MM.1S (cell line): ENCODE data around the gene VEZF1.
A peak's percentile ranks its signal among the peaks of the same experiment; 100 is the strongest.

Source experiments
- DNase-seq: peaks from one replicate; pipeline ENCODE4 v3.0.0-alpha.2; 2015
- H2AFZ ChIP-seq: fragments of 300-600 bp; sonication (generic); 2 replicates; pipeline ENCODE4 v1.6.0; 2016; ENCODE audit warnings: antibody characterized with exemption, low read length
- H3F3A ChIP-seq: fragments of 300-600 bp; sonication (generic); 2 replicates; pipeline ENCODE4 v1.6.1; 2016; ENCODE audit warnings: mild to moderate bottlenecking, antibody characterized with exemption, low read length, moderate library complexity, mixed read lengths; ENCODE audit not compliant: insufficient read depth
- H3K27ac ChIP-seq: fragments of 300-600 bp; sonication (generic); 2 replicates; pipeline ENCODE4 v1.5.1; 2016; ENCODE audit warnings: mild to moderate bottlenecking, low read length
- H3K27me3 ChIP-seq: fragments of 300-600 bp; sonication (generic); replicated peaks from 2 replicates; pipeline ENCODE4 v1.6.0; 2016; ENCODE audit warnings: low read length; ENCODE audit not compliant: insufficient read depth
- H3K36me3 ChIP-seq: fragments of 300-600 bp; sonication (generic); replicated peaks from 2 replicates; pipeline ENCODE4 v1.6.1; 2016; ENCODE audit warnings: mild to moderate bottlenecking, low read length, mixed read lengths; ENCODE audit not compliant: insufficient read depth
- H3K4me1 ChIP-seq: fragments of 300-600 bp; sonication (generic); 2 replicates; pipeline ENCODE4 v1.6.1; 2016; ENCODE audit warnings: low read length, mixed read lengths
- H3K4me2 ChIP-seq: fragments of 300-600 bp; sonication (generic); 2 replicates; pipeline ENCODE4 v1.6.0; 2016; ENCODE audit warnings: low read depth, low read length
- H3K4me3 ChIP-seq: fragments of 300-600 bp; sonication (generic); 2 replicates; pipeline ENCODE4 v1.5.1; 2016; ENCODE audit warnings: low read length, mixed read lengths
- H3K79me2 ChIP-seq: fragments of 300-600 bp; sonication (generic); 2 replicates; pipeline ENCODE4 v1.6.1; 2016; ENCODE audit warnings: mixed run types, low read length, mixed read lengths
- H3K9ac ChIP-seq: fragments of 300-600 bp; sonication (generic); 2 replicates; pipeline ENCODE4 v1.6.1; 2016; ENCODE audit warnings: low read length, mixed read lengths
- H3K9me2 ChIP-seq: fragments of 300-600 bp; sonication (generic); replicated peaks from 2 replicates; pipeline ENCODE4 v1.6.1; 2016; ENCODE audit warnings: mild to moderate bottlenecking, low read length, mixed read lengths; ENCODE audit not compliant: insufficient read depth
- H3K9me3 ChIP-seq: fragments of 300-600 bp; sonication (generic); replicated peaks from 2 replicates; pipeline ENCODE4 v1.6.1; 2016; ENCODE audit warnings: mild to moderate bottlenecking, low read length, mixed read lengths; ENCODE audit not compliant: insufficient read depth
- H4K20me1 ChIP-seq: fragments of 300-600 bp; sonication (generic); 2 replicates; pipeline ENCODE4 v1.6.1; 2016; ENCODE audit warnings: mild to moderate bottlenecking, low read length, moderate library complexity, mixed read lengths; ENCODE audit not compliant: insufficient read depth
- CTCF ChIP-seq: fragments of 300-600 bp; sonication (generic); IDR thresholded peaks from 2 replicates; pipeline ENCODE4 v1.5.1; 2016; ENCODE audit warnings: antibody characterized with exemption, low read length, mixed read lengths
- EZH2 ChIP-seq: fragments of 300-600 bp; sonication (generic); optimal IDR thresholded peaks from 2 replicates; pipeline ENCODE3; 2017; ENCODE audit warnings: low read depth, mild to moderate bottlenecking, antibody characterized with exemption, low read length, mixed read lengths
- EZH2phosphoT487 ChIP-seq: fragments of 300-600 bp; sonication (generic); IDR thresholded peaks from 2 replicates; pipeline ENCODE4 v1.6.1; 2018; ENCODE audit warnings: antibody characterized with exemption, low read length

The VEZF1 gene

DNA sequence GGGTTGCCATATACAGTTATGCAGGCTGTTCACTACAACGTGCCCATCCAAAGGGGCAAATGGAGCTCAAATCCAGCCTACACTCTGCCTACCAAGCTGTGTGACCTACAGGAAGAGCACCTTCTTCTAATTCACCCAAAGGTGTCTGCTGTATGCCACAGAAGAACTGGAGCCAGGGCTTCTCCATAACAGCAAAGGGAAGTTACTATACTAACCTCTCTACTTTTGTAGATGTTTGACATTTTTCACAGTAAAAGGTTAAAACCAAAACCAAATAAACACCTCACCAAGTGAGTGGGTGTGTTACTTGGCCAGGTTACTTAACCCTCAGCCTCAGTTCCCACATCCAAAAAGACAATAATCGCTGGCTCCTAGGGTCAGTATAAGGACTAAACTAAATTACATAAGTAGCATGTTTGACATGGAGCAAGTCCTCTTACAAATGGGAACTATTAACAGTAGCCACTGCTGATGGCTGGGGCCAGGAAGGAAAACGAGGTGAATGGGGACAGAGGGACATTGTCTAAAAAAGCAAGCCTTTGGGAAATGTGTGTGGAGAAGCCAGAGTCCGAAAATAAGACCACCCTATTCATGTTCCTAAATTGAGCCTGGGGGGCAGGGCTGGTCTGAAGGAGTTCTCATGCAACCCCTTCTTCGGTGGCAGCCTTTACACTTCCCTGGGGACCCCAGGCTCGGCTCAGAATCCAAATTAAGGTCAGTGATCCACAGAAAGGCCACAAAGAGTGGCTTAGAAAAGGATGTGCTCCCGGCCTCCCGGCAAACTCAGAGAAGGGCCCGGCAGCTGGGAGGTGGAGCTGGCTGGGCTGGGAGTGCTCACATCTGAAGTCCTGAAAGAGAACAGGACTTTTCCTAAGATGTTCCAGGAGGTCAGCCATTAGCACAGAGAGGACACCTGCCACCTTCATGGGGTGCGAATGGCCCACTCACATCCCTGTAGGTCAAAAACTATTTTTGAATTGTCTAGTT, 46.4 kb downstream of the VEZF1 start:
- no peak overlapping the region for H3K27ac ChIP-seq
- H4K20me1 ChIP-seq: no peaks in the 10 kb centered on the region
- H2AFZ ChIP-seq: no peak overlapping the region
- no peak overlapping the region for H3K9ac ChIP-seq
- TF ChIP-seq CTCF: no peak
- TF ChIP-seq EZH2: no peak
- TF ChIP-seq EZH2phosphoT487: no peak
- H3K79me2 ChIP-seq: no peaks in the 10 kb centered on the region
- no peaks in the 10 kb centered on the region for H3K36me3 ChIP-seq
- no peak overlapping the region for H3K4me3 ChIP-seq
- peaks cover 22% of the 10 kb centered on the region for H3K27me3 ChIP-seq
- H3F3A ChIP-seq: peaks cover 34% of the 10 kb centered on the region
- peaks cover 40% of the 10 kb centered on the region for H3K4me1 ChIP-seq
- H3K4me2 ChIP-seq: no peak overlapping the region
- DNase-seq: no peak
- H3K9me2 ChIP-seq: no peaks in the 10 kb centered on the region
- no peaks in the 10 kb centered on the region for H3K9me3 ChIP-seq

- Histone ChIP-seq H3K9ac (peak overlapping the region; percentile 5; the same call in 1 of the 2 replicates), H3K27me3 (peaks cover 22% of the 10 kb centered on the region), H3K9me2 (no peaks in the 10 kb centered on the region), H3K4me2 (peak overlapping the region; percentile 61; the same call in 1 of the 2 replicates), H2AFZ (0 out of 2 replicates have a peak overlapping the region, but pooled peaks have one; percentile 4), H3K36me3 (no peaks in the 10 kb centered on the region), H3K9me3 (no peaks in the 10 kb centered on the region), H3F3A (peaks cover 25% of the 10 kb centered on the region), H3K79me2 (no peaks in the 10 kb centered on the region), H3K27ac (peak overlapping the region; percentile 77; the same call in 1 of the 2 replicates), H3K4me3 (no peak overlapping the region), H4K20me1 (no peaks in the 10 kb centered on the region), H3K4me1 (peaks cover 31% of the 10 kb centered on the region)
- DNase-seq: no peak
- TF ChIP-seq CTCF (no peak), EZH2phosphoT487 (no peak), EZH2 (no peak)
These were observed 47.3 kb downstream of the VEZF1 start for GRCh38 chr17:57940653-57941329.

- H3K9me3 ChIP-seq: no peaks in the 10 kb centered on the region
- peaks cover 24% of the 10 kb centered on the region for H3F3A ChIP-seq
- H3K79me2 ChIP-seq: no peaks in the 10 kb centered on the region
- H3K9ac ChIP-seq: peak overlapping the region; percentile 5
- H2AFZ ChIP-seq: 0 out of 2 replicates have a peak overlapping the region, but pooled peaks have one; percentile 4
- peaks cover 18% of the 10 kb centered on the region for H3K27me3 ChIP-seq
- H3K27ac ChIP-seq: peak overlapping the region; percentile 77
- H3K36me3 ChIP-seq: no peaks in the 10 kb centered on the region
- peak overlapping the region; percentile 12; the same call in 1 of the 2 replicates for H3K4me3 ChIP-seq
- no peaks in the 10 kb centered on the region for H3K9me2 ChIP-seq
- DNase-seq: peak; percentile 58
- H3K4me2 ChIP-seq: peak overlapping the region; percentile 61; the same call in 1 of the 2 replicates
- TF ChIP-seq CTCF: no peak
- TF ChIP-seq EZH2phosphoT487: no peak
- TF ChIP-seq EZH2: no peak
- H4K20me1 ChIP-seq: no peaks in the 10 kb centered on the region
- H3K4me1 ChIP-seq: peaks cover 29% of the 10 kb centered on the region
These were observed 47.8 kb downstream of the VEZF1 start for GRCh38 chr17:57940231-57940630.
